Ishikawa (cell line): Measurements from ENCODE around the gene OPCML.

Source experiments
- CEBPB ChIP-seq: IDR thresholded peaks from 2 replicates; pipeline ENCODE4 v1.6.1; 2012
- CREB1 ChIP-seq: IDR thresholded peaks from 2 replicates; pipeline ENCODE4 v1.6.1; 2012; ENCODE audit warnings: low read depth
- EGR1 ChIP-seq: IDR thresholded peaks from 2 replicates; pipeline ENCODE4 v1.6.1; 2012
- EP300 ChIP-seq: IDR thresholded peaks from 2 replicates; pipeline ENCODE4 v1.6.1; 2012; ENCODE audit warnings: borderline replicate concordance
- FOXM1 ChIP-seq: IDR thresholded peaks from 2 replicates; pipeline ENCODE4 v1.6.1; 2012; ENCODE audit warnings: low read depth, borderline replicate concordance
- MAX ChIP-seq: IDR thresholded peaks from 2 replicates; pipeline ENCODE4 v1.6.1; 2012
- NFIC ChIP-seq: IDR thresholded peaks from 2 replicates; pipeline ENCODE4 v1.6.1; 2012
- RAD21 ChIP-seq: IDR thresholded peaks from 2 replicates; pipeline ENCODE4 v1.6.1; 2012; ENCODE audit warnings: low read depth
- REST ChIP-seq: IDR thresholded peaks from 2 replicates; pipeline ENCODE4 v1.6.1; 2012; ENCODE audit warnings: low read depth, mild to moderate bottlenecking
- TAF1 ChIP-seq: IDR thresholded peaks from 2 replicates; pipeline ENCODE4 v1.6.1; 2012; ENCODE audit warnings: low read depth, mild to moderate bottlenecking
- TCF12 ChIP-seq: IDR thresholded peaks from 2 replicates; pipeline ENCODE4 v1.6.1; 2012; ENCODE audit warnings: low read depth
- TEAD4 ChIP-seq: IDR thresholded peaks from 2 replicates; pipeline ENCODE4 v1.6.1; 2012
- USF1 ChIP-seq: IDR thresholded peaks from 2 replicates; pipeline ENCODE4 v1.6.1; 2012
- YY1 ChIP-seq: IDR thresholded peaks from 2 replicates; pipeline ENCODE4 v1.6.1; 2012; ENCODE audit warnings: low read depth
- ZBTB7A ChIP-seq: IDR thresholded peaks from 2 replicates; pipeline ENCODE4 v1.6.1; 2012; ENCODE audit warnings: low read depth

The OPCML gene

GRCh38 chr11:132639986-132640385, 892.3 kb downstream of the OPCML start:
- TF ChIP-seq TEAD4 (no peak), YY1 (no peak), USF1 (no peak), EP300 (no peak), CEBPB (no peak)

GRCh38 chr11:132639403-132639802, 892.9 kb downstream of the OPCML start:
- TF ChIP-seq NFIC (no peak), MAX (no peak), TEAD4 (no peak)

- TF ChIP-seq ZBTB7A = no peak
- no peak for TF ChIP-seq FOXM1
- no peak for TF ChIP-seq MAX
- TF ChIP-seq EGR1 = no peak
- no peak for TF ChIP-seq TAF1
- no peak for TF ChIP-seq TCF12
- no peak for TF ChIP-seq CEBPB
- no peak for TF ChIP-seq RAD21
- TF ChIP-seq REST = no peak
- TF ChIP-seq EP300 = no peak
- TF ChIP-seq TEAD4 = no peak
- TF ChIP-seq NFIC = no peak
- no peak for TF ChIP-seq YY1
- TF ChIP-seq CREB1 = no peak
- no peak for TF ChIP-seq USF1
Observed at GRCh38 chr11:132638423-132638822, 893.9 kb downstream of the OPCML start.

- TF ChIP-seq YY1 (no peak), EGR1 (no peak), NFIC (no peak), TEAD4 (no peak), CEBPB (no peak), TAF1 (no peak), USF1 (no peak)
Observed at GRCh38 chr11:132636523-132636922, 895.8 kb downstream of the OPCML start.

GRCh38 chr11:132632641-132633124, 899.6 kb downstream of the OPCML start:
- TF ChIP-seq NFIC = no peak
- TF ChIP-seq ZBTB7A = no peak
- no peak for TF ChIP-seq TCF12

GRCh38 chr11:132631989-132632388, 900.3 kb downstream of the OPCML start:
- no peak for TF ChIP-seq CREB1
- TF ChIP-seq RAD21 = no peak
- no peak for TF ChIP-seq TAF1
- TF ChIP-seq FOXM1 = no peak
- TF ChIP-seq NFIC = no peak
- no peak for TF ChIP-seq USF1
- TF ChIP-seq ZBTB7A = no peak
- TF ChIP-seq CEBPB = no peak
- no peak for TF ChIP-seq TEAD4
- TF ChIP-seq EGR1 = no peak
- no peak for TF ChIP-seq TCF12
- no peak for TF ChIP-seq YY1
- no peak for TF ChIP-seq REST
- TF ChIP-seq EP300 = no peak
- no peak for TF ChIP-seq MAX
